ENCODE data around the gene SLC12A8. TPM values are rescaled to one million over a fixed set of nuclear protein-coding genes. Genes with fewer than 3 reads are reported as not detected.
"Not testable (repeated sequence)": the region's sequence is repeated elsewhere in the genome, so short reads cannot be mapped to it uniquely, and the experiment has no call there.

Gene SLC12A8
- total RNA-seq, 1 donor from 2014 or later: 0.20 TPM

GRCh38 chr3:125116311-125117080 lies 96.1 kb downstream of the SLC12A8 start:
- DNase-seq (ENCODE audit: low read depth, low spot score): no peak

GRCh38 chr3:125115640-125116039 lies 96.9 kb downstream of the SLC12A8 start:
- DNase-seq (ENCODE audit: low read depth, low spot score): no peak

- DNase-seq (ENCODE audit: low read depth, low spot score): no peak
Observed at GRCh38 chr3:125112981-125113380, 99.6 kb downstream of the SLC12A8 start.

- DNase-seq (ENCODE audit: low read depth, low spot score): no peak
Observed at GRCh38 chr3:125110876-125111480, 101.6 kb downstream of the SLC12A8 start.

- DNase-seq (ENCODE audit: low read depth, low spot score): no peak
Observed at GRCh38 chr3:125110016-125110875, 102.3 kb downstream of the SLC12A8 start.

- DNase-seq (ENCODE audit: low read depth, low spot score): no peak
Observed at GRCh38 chr3:125109536-125109925, 103.0 kb downstream of the SLC12A8 start.

GRCh38 chr3:125108833-125109535 lies 103.6 kb downstream of the SLC12A8 start:
- no peak for DNase-seq (ENCODE audit: low read depth, low spot score)

- no peak for DNase-seq (ENCODE audit: low read depth, low spot score)
Observed at GRCh38 chr3:125107861-125108567, 104.5 kb downstream of the SLC12A8 start.

GRCh38 chr3:125107363-125107762 lies 105.2 kb downstream of the SLC12A8 start:
- DNase-seq (ENCODE audit: low read depth, low spot score): no peak

- no peak for DNase-seq (ENCODE audit: low read depth, low spot score)
Observed at GRCh38 chr3:125105116-125105515, 107.4 kb downstream of the SLC12A8 start.

GRCh38 chr3:125104639-125105038 lies 107.9 kb downstream of the SLC12A8 start:
- DNase-seq (ENCODE audit: low read depth, low spot score): no peak

- no peak for DNase-seq (ENCODE audit: low read depth, low spot score)
Observed at GRCh38 chr3:125103406-125103805, 109.1 kb downstream of the SLC12A8 start.

- no peak for DNase-seq (ENCODE audit: low read depth, low spot score)
Observed at GRCh38 chr3:125102470-125102869, 110.1 kb downstream of the SLC12A8 start.

GRCh38 chr3:125098611-125099291 lies 113.8 kb downstream of the SLC12A8 start:
- no peak for DNase-seq (ENCODE audit: low read depth, low spot score)

GRCh38 chr3:125090649-125091048 lies 121.9 kb downstream of the SLC12A8 start:
- no peak for DNase-seq (ENCODE audit: low read depth, low spot score)

- DNase-seq (ENCODE audit: low read depth, low spot score): no peak
Observed at GRCh38 chr3:125087768-125088391, 124.7 kb downstream of the SLC12A8 start.

- DNase-seq (ENCODE audit: low read depth, low spot score): no peak
Observed at GRCh38 chr3:125085166-125085565, 127.4 kb downstream of the SLC12A8 start.

- DNase-seq (ENCODE audit: low read depth, low spot score): no peak
Observed at GRCh38 chr3:125083776-125084175, 128.8 kb downstream of the SLC12A8 start.

GRCh38 chr3:125082339-125082738 lies 130.2 kb downstream of the SLC12A8 start:
- DNase-seq (ENCODE audit: low read depth, low spot score): not testable (repeated sequence)

- DNase-seq (ENCODE audit: low read depth, low spot score): no peak
Observed at GRCh38 chr3:125080077-125080476, 132.5 kb downstream of the SLC12A8 start.

All from pulmonary artery endothelial cell (primary cell).